ENCODE measurements around the gene CMSS1.

DNA sequence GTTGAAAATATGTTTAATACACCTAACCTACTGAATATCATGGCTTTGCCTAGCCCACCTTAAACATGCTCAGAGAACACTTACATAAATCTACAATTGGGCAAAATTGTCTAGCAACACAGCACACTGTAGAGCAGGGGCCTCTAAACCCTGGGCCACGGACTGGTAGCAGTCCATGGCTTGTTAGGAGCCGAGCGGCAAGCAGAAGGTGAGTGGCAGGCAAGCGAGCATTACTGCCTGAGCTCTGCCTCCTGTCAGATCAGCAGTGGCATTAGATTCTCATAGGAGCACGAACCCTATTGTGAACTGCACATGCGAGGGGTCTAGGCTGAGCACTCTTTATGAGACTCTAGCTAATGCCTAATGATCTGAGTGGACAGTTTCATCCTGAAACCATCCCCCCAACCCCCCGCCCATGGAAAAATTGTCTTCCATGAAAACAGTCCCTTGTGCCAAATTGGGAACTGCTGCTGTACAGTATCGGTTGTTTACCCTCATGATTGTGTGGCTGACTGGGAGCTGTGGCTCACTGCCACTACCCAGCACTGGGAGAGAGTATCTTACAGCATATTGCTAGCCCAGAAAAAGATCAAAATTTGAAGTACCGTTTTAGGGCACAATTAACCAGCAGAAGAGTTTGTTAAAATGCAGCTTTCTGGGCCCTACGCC is 26.1 kb downstream of the CMSS1 start:
- TF ChIP-seq, protein P1, sequence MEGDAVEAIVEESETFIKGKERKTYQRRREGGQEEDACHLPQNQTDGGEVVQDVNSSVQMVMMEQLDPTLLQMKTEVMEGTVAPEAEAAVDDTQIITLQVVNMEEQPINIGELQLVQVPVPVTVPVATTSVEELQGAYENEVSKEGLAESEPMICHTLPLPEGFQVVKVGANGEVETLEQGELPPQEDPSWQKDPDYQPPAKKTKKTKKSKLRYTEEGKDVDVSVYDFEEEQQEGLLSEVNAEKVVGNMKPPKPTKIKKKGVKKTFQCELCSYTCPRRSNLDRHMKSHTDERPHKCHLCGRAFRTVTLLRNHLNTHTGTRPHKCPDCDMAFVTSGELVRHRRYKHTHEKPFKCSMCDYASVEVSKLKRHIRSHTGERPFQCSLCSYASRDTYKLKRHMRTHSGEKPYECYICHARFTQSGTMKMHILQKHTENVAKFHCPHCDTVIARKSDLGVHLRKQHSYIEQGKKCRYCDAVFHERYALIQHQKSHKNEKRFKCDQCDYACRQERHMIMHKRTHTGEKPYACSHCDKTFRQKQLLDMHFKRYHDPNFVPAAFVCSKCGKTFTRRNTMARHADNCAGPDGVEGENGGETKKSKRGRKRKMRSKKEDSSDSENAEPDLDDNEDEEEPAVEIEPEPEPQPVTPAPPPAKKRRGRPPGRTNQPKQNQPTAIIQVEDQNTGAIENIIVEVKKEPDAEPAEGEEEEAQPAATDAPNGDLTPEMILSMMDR (IDR thresholded peaks at IDR 0.05; ENCODE audit: low read length) = no peak
- TF ChIP-seq EZH2 (optimal IDR thresholded peaks at IDR 0.05; ENCODE audit: low read depth, low read length) (no peak), EZH2phosphoT487 (IDR thresholded peaks at IDR 0.05; ENCODE audit: low read length) (no peak)

All from MM.1S (cell line).